G401.6 (cell line): ENCODE results near the gene SPNS2.

Experiments
- FAIRE-seq: peaks from 2 replicates; lab custom pipeline; 2012; peaks lifted over from hg19 to GRCh38; lab: Jason Lieb, UNC

The SPNS2 gene

DNA sequence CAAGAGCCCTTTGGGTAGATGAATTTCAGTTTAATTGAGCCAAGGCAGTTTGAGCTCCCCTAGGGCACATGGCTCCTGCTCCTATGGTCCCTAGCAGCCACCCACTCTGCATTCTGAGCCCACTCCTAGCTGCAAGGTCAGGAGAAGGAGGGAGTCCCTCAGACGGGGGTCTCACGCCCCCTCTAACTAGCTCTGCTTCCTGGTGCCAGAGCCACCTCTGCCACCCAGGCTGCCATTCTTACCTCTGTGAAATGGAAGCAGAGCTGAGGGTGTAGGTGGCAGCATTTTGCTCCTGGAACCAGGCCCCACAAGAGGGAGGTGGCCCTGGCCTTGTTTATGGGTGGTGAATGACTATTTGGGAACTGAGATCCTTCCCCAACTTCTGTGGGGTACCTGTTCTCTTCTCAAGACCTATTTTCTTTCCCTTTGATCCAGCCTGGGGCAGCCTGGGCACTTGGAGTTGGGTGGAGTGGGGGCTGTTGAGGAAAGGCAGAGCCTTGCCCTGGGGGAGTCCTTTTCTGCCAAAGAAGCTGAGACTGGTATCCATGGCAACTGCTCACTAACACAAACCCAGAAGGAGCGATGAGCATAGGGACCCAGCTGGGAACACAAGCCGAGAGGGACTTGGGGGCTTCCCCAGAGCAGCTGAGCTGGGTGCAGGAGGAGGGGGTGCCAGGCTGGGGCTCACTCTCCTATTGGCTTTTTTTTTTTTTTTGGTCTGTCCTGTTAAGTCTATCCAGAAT, 4.8 kb downstream of the SPNS2 start:
- no peak for FAIRE-seq

DNA sequence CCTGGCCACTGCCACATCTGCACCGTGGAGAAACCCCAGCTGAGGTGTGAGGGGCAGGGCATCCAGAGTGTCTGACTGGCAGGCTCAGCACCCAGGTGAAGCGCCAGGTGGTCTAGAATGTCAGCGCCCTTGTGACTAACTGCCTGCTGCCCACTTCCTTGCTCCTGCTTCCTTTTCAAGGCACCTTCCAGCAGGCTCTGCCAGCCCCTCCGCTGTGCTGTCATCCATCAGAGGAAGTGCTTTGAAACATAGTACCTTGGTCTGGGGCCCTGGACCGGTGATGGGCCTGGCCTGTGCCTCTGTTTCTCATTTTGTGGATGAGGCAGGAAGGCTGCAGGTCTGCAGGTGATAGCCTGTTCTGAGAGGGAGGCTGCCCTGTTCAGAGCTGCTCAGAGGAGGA, 5.5 kb downstream of the SPNS2 start:
- FAIRE-seq: no peak

DNA sequence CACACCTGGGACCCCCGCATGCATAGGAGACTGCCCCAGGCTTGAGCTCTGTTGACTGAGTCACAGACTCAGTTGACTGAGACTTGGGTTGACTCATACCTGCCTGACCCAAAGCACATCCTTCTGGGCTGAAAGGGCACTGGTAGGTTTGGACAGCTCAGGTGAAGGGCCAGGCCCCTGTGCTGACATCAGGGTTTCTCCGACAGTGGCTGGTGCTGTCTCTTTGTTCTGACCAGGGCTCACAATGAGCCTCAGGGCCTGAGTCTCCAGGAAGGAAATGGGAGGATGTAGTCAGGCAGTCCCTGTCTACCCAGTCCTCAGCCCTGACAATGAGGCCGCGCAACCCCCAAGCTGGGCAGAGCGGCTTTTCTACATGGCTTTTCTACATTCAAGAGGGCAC, 6.5 kb downstream of the SPNS2 start:
- FAIRE-seq: no peak

DNA sequence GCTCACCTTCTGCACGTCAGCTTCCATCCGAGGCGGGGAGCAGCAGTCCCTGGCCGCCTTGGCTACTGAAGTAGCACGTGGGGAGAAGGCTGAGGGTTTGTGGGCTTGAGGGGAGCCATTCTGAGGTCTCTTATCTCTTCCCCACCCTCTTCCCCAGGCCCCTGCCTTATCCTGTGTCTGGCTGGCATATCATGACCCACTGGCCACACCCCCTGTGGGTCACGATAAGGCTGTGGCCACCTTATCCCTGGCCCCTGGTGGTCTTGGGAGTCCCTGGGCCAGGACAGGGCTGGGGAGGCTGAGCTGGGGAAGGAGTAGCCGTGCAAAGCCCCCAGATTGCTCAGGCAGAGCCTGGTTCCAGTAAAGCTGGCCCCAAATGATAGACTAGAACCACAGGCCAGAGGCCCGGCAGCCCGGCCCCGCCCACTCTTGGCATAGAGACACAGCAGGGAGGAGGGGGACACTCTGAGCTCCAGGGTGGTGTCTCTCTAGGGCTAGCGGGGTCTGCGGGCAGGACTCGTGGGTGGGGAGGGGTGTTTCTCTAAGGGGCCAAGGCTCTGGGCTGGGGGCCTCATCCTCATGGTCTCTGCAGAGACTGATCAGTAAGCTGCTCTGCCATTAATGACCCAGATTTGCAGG, 7.6 kb downstream of the SPNS2 start:
- no peak for FAIRE-seq

DNA sequence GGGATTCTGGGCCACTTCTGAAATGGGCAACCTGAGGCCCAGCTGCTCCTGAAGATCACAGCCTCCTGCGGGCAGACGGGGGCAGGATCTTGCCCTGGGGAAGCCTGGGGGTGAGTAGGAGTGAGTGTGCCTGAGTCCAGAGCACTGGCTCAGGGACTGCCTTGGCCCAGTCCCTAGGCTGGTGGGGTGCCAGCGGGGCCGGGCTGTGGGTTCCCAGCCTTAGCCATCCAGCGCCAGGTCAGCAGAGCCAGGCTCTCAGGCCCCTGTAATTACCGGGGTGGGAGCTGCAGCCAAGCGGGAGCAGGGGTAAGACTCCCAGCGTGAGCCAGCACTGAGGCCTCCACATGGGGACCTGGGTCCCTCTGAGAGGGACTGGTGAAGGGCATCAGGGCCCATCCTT, 8.2 kb downstream of the SPNS2 start:
- FAIRE-seq: no peak

DNA sequence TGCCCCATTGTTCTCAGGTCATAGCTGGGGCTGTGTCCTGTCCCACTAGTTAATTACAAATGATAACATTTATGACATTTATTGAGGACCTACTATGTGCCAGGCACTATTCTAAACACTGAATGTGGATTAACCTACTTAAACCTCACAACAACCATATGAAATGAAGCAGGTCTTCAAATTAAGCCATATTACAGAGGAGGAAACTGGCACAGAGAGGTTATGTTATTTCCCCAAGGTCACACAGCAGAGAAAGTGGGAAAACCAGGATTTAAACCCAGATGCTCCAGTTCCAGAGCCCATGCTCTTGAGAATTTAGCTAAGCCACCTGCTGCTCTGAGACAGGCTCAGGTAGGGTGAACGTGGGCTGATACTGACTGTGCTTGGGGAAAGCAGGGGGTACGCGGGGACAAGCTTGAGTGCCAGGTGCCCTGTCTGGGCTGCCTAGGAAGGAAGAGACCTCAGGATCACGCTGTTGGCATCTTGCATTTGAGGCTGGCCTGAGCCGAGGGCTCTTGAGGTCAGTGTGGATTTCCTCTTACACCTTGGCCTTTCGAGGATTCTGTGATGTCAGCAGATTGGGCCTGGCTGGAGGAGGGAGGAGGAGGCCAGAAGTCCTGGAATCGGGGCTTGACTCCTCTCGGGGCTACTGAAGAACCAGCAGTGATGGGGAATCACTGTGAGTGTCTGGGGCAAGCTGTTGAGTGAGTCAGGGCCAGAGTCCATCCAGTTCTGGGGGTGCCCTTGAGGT, 8.9 kb downstream of the SPNS2 start:
- no peak for FAIRE-seq

DNA sequence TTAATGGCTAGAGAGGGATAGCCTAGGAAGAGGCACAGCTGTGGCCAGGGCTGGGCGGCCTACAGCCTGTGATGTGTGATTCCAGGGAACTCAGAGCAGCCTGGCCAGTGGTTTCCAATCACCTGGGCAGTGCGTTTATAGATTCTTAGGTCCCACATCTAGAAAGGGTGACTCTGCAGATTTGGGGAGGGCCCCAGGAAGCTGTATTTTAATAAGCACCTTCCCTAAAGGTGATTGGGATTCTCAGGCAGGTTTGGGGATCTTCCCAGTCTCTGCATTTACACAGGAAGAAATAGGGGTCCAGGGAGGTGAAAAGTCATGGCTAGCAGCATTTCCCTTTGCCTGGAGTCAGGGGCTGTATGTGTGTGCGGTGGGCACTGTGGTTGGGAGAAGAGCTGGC, 9.5 kb downstream of the SPNS2 start:
- FAIRE-seq: no peak

DNA sequence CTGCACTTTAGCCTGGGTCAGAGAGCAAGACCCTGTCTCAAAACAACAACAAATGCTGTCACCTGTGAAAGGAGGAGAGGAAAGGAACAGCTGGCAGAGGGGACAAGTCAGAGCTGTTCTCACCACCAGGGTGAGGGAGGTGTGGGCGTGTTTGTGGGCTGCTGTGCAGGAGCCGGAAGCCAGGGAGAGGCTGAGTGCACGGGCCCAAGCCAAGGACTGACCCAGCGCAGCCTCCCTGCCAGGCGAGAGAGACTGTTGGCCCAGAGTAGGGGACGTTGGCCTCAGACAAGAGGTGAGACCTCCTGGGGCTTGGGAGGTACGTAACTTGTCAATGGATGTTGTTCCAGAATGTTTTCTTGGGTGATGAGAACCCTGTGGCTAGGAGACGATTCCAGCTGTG, 10.7 kb downstream of the SPNS2 start:
- no peak for FAIRE-seq

DNA sequence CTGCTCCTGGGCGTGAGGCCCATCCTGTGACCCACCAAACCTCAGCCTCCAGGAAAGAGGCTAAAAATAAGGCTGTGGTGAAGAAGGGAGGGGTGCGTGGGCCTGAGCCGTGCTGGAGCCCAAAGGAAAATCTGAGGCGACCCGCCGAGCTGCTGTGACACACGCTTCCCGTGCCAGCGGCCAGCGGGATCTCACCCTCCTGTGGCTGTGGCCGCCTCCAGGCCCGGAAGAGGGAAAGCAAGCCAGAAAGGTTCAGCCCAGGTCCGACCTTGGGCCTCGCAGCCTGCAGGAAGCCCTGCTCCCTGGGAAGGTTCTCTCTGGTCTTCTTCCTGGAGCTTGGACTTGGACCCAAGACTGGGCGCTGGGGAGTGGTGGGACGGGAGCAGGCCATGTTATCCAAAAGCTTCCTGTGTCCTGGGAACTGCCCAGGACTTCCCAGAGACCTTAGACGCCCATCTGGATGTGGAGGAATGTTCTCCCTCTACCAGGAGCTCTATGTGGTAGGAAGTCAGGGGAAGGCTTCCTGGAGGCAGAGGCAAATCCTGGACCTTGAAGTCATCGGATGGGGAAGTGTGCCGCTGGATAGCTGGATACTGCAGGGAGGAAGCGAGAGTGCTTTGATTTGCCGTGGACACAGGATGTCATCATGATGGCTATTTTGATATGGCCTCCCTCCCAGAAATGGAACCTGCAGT, 11.4 kb downstream of the SPNS2 start:
- no peak for FAIRE-seq

DNA sequence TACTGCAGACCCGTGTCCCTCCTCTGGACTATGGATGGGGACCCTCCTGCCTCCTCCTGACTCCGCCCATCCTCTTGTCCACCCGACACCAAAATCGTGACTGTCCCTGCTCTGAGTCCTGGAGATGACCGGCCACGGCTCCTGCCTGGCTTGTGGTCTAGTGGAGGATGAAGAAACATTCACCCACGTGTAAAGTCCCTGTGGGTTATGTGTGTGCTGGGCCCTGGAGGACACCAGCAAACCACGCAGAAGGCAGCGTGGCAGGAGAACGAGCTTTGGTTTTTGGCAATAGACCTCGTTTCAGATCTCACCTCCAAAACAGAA, 11.9 kb downstream of the SPNS2 start:
- no peak for FAIRE-seq

DNA sequence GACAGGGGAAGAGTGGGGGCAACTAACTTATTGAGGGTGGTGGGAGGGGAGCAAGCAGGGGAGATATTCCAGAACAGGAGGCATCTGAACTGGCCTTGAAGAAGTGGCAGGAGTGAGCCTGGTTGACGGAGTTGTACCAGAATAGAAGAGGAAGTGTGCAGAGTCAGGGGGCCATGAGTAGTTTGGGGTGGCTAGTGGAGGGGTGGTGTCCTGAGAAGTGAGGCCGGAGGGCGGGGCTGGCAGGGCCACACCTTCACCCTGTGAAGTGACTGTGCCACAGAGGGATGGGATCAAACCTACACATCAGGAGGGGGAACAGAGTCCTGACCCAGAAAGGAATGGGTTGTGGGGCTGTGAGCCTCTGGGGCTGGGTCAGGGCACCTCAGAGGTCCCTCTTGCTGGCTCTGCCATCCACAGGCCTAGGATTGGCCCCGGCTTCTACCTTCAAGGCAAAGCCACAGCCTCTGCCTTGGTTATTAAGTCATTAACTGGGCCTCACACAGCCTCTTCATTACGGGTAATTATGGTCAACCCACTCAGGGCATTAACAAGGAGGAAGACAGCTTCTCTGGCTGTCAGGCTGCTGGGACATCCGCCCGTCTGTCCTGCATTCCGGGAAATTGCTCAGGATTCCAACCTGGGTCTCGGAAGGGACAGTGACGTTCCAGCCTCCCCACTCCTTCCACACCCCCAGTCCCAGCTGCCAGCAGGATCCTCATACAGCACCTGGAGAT, 12.7 kb downstream of the SPNS2 start:
- FAIRE-seq: no peak

DNA sequence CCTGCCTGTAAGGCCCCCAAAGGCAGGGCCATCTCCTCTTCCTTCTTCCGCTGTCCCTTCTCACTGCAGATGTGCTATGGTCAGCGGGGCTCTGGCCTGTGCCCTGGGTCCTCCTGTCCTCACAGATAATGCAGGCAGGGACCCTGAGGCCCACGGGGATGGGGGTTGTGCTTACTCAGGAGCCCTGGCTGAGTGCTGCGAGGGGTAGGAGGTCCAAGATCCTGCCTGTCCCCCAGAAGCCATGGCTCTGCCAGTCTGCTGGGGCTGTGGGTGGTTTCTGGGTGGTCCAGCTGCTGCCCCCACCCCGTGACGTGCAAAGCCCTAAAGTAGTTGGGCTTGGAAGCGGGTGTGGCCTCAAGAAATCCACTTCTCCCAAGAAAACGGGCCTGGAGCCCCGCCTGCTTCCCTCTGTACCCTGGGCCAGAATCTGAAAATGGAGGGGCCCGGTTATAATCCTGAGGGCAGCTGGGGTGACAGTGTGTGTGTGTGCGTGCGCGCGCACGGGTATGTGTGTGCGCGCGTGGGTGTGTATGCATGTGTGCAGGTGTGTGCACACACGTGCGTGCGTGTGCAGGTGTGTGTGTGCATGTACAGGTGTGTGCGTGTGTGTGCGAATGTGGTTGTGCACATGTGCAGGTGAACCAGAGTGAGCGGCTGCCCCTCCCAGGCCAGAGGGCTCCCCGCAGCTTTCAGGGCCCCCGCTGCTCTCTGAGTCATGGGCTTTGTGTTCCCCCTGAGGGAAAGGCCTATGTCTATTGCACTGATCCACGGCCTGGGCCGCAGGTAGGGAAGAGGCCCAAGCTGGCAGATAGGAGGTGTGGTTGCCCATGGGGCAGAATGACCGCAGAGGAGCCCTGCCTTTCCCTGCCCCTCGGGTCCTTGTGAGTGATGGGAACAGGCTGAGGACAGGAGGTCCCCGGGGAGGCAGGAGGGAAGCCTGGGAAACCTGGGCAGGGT, 13.8 kb downstream of the SPNS2 start:
- FAIRE-seq: no peak

DNA sequence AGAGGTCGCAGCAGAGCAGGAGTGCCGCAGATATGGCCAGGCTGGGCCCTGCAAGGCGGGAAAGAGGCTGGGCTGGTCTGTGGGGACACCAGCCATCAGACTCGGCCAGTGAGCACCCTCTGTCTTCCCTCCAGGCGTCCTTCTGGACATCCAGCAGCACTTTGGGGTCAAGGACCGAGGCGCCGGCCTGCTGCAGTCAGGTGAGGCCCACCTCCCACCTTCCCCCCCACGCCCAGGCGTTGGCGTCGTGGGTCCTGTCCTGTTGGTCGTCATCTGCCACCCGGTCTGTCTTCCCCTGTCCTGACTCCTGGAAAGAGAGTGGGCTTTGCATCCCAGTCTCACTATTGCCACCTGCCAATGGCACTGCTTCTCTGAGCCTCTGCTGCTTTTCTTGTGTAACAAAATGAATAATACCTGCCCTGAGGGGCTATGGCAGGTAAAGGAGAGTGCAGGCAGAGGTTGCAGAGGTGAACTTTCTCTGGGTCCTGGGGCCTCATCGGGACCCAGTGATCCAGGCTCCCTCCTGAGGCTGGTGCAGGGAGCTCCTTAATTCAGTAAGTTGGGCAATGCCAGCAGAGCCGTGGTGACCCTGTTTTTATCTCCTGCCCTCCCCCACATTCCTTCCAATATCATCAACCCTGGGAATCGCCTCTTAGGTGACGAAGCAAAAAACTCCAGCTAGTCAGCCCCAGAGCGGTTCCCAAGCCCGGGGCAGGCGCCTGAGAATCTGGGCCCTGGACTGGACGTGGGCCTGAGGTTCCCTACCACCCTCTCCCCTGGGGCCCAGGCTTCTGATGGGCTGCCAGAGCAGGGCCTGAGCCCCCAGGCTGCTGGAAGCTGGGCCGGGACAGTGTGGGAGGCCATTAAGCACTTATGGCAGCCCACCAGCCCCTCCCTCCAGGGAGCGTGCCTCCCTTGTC, 14.7 kb downstream of the SPNS2 start:
- FAIRE-seq: no peak

DNA sequence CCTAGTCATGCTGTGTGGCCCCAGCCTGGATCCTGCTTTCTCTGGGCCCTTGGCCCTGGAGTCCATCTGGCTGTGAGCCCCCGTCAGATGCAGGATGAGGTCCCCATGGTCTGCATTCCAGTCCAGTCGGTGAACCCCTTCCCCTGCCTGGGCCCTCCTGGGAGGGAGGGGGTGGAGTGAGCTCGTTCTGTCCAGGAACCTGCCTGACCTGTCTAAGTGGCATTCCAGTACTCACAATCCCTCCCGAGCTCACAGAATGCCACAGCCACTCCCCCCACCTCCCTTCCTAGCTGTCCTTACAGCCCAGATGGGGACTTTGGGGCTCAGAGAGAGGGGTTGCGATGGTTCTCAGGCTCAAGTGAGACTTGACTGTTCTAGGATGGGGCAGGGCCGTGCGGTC, 15.5 kb downstream of the SPNS2 start:
- FAIRE-seq: no peak

DNA sequence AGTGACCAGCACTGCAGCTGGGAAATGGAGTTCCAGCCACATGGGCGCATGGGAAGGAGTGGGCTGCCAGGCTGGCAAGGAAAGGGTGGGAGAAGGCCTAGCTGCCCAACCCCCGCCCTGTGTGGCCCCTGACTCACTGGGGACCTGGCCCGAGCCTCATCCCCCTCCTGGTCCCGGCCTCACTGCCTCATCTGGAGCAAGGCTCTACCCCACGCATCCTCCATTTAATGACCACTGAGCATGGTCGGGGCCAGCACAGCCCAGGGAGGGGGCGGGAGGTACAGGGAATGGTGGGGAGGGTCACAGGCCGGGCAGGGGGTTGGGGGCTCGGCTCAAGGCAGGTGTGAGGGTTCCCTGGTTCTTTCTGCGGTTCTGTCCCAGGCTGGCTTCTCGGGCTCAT, 16.1 kb downstream of the SPNS2 start:
- FAIRE-seq: no peak

DNA sequence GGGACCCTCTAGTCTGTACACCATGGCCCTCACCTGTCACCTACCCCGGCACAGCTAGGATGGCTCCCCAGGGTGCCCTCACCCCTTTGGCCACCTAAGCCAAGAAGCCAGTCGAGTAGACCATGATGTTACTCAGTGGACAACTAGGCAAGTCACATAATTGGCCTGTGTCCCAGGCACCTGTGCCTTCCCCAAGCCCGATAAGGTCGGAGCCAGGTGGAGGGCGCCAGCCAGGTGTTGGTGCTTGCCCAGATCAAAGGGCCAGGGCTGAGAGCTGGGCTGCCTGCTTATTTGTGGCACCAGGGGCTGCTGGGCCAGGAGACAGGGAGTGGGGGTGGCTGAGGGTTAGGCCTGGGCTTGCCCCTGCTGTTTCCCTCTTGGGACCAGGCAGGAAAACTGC, 16.8 kb downstream of the SPNS2 start:
- FAIRE-seq: no peak

DNA sequence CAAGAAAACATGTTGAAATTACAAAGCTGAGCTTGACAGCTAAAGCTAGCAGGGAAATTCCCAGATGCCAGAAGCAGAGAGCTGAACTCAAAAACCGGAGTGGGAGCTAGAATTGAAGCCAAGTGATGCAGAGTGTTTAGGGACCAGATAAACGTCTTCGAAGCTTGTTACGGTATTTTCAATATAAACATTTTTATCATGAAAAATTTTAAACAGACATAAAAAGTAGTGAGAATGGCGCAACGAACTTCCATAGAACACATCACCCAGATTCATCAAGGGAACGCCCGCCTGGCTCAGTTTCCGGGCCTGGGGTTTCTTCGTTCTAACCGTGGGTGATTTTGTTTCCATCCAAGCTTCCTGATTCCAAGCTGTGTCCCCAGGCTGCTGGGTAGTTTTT, 18.1 kb downstream of the SPNS2 start:
- FAIRE-seq: no peak

DNA sequence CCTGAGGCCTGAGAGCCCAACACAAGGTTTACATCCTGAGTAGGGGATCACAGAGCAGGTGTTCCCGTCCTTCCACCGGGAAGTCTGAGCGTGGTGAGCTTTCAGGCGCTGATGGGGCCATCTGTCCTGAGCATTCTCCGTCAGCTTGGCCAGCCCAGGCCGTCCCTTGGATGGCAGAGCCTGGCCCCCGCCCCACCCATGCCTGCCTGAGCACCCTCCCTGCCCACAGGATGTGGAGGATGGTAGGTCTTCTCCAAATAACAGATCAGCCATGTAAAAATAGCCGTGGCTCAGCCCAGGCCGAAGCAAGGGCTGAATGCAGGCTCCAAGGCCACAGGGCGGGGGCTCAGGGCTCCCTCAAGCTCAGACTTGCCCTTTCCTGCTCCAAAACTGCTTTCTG, 20.2 kb downstream of the SPNS2 start:
- no peak for FAIRE-seq

DNA sequence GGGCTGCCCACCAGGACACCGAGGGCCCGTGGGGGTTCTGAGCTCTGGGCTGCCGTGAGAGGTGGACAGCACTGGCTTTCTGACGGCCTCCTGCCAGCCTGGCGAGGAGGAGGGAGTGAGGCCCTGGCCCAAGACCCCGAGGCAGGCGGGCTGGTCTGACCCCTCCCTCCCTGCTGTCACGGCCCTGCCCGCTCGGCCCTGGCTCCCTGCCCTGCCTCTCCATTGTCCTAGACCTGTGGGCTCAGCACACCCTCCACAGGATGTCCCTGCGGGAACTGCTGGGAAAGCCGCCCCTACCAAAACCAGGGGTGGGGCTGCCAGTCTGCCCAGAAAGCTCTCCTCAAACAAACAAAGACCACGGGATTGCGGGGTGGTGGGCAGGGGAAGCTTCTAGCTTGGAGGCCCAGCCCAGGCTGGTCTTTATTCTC, 20.7 kb downstream of the SPNS2 start:
- FAIRE-seq: no peak
